A549 (cell line): ENCODE measurements around the gene LSM10. TPM values are rescaled to one million over a fixed set of nuclear protein-coding genes. Genes with fewer than 3 reads are reported as not detected.

Experiments
- ATAC-seq, 2 experiments: fragments of 200-7000 bp in 1 of 2; fragments of >200 bp in 1 of 2; cut with Nextera tagmentation in 1 of 2; cut with Tn5 transposase in 1 of 2; 3 replicates each; pipeline versions ENCODE4 v1.8.0 to v1.9.1; 2018 to 2020; ENCODE audit warnings: mild to moderate bottlenecking in 1 of 2, moderate library complexity in 1 of 2
- CTCF ChIA-PET: fragments of 300-600 bp; sonication (Branson Sonifier 250); formaldehyde crosslinking; extraction: SDS; loops from one replicate; lab custom pipeline; 2021; ENCODE audit warnings: antibody characterized with exemption, inconsistent platforms; lab: Yijun Ruan, JAX
- POLR2A ChIA-PET: fragments of 350-600 bp; formaldehyde crosslinking; extraction: SDS; loops from one replicate; lab custom pipeline; 2021; ENCODE audit warnings: antibody characterized with exemption, inconsistent platforms; lab: Yijun Ruan, JAX
- DNase-seq, 2 experiments: peaks; one replicate each; pipeline versions ENCODE4 v3.0.0 to v3.0.0-alpha.2; 2011 to 2016; ENCODE audit warnings: low read depth in 1 of 2, low spot score in 1 of 2
- FAIRE-seq: peaks from 2 replicates; lab custom pipeline; 2011; peaks lifted over from hg19 to GRCh38; lab: Jason Lieb, UNC
- H3K27ac ChIP-seq, 2 experiments: fragments of >200 bp; sonication (Bioruptor Twin); formaldehyde crosslinking; 3 replicates each; pipeline ENCODE4 v1.5.1; 2016 to 2017
- H3K4me1 ChIP-seq: fragments of >200 bp; sonication (Bioruptor Twin); formaldehyde crosslinking; 3 replicates; pipeline ENCODE4 v1.6.1; 2016
- H3K4me2 ChIP-seq: fragments of >200 bp; sonication (Bioruptor Twin); formaldehyde crosslinking; 3 replicates; pipeline ENCODE4 v1.6.1; 2016
- H3K4me3 ChIP-seq: fragments of >200 bp; sonication (Bioruptor Twin); formaldehyde crosslinking; 3 replicates; pipeline ENCODE4 v1.5.1; 2016
- H3K9me3 ChIP-seq: fragments of >200 bp; sonication (Bioruptor Twin); formaldehyde crosslinking; 3 replicates; pipeline ENCODE4 v1.6.1; 2016
- CBX2 ChIP-seq: fragments of 200-600 bp; sonication (generic); IDR thresholded peaks from 2 replicates; pipeline ENCODE4 v1.6.1; 2016; ENCODE audit warnings: low read depth, mild to moderate bottlenecking, borderline replicate concordance
- CBX8 ChIP-seq: fragments of 200-600 bp; sonication (generic); IDR thresholded peaks from 2 replicates; pipeline ENCODE4 v1.6.1; 2016
- CEBPB ChIP-seq, 2 experiments: fragments of >200 bp in 1 of 2; sonication (Bioruptor Twin) in 1 of 2; formaldehyde crosslinking in 1 of 2; IDR thresholded peaks; 2 replicates each; pipeline ENCODE4 v1.6.1; 2012 to 2016
- EHMT2 ChIP-seq: fragments of 200-600 bp; sonication (generic); IDR thresholded peaks from 2 replicates; pipeline ENCODE4 v1.6.1; 2016; ENCODE audit warnings: antibody characterized with exemption, low read depth, mild to moderate bottlenecking, moderate library complexity
- FOSB ChIP-seq: fragments of 250-450 bp; sonication (Bioruptor Pico); IDR thresholded peaks from 2 replicates; pipeline ENCODE4 v1.5.0; 2020; ENCODE audit warnings: mild to moderate bottlenecking, moderate library complexity
- FOSL2 ChIP-seq, 2 experiments: fragments of 450-650 bp in 1 of 2; fragments of >200 bp in 1 of 2; sonication (Bioruptor Twin) in 1 of 2; formaldehyde crosslinking; IDR thresholded peaks; 2 replicates each; pipeline versions ENCODE4 v1.5.0 to v1.6.1; 2016 to 2020; ENCODE audit warnings: mild to moderate bottlenecking in 1 of 2, moderate library complexity in 1 of 2
- FOXS1 ChIP-seq: fragments of 250-450 bp; sonication (Bioruptor Pico); IDR thresholded peaks from 2 replicates; pipeline ENCODE4 v1.5.0; 2020; ENCODE audit warnings: mild to moderate bottlenecking, moderate library complexity
- HMGXB4 ChIP-seq: fragments of 250-450 bp; sonication (Bioruptor Pico); IDR thresholded peaks from 2 replicates; pipeline ENCODE4 v1.5.0; 2021; ENCODE audit warnings: mild to moderate bottlenecking, moderate library complexity, borderline replicate concordance
- HOXA7 ChIP-seq: fragments of 250-450 bp; sonication (Bioruptor Pico); IDR thresholded peaks from 2 replicates; pipeline ENCODE4 v1.5.0; 2020; ENCODE audit warnings: mild to moderate bottlenecking, moderate library complexity
- MAFK ChIP-seq: fragments of 450-650 bp; IDR thresholded peaks from 2 replicates; pipeline ENCODE4 v1.6.1; 2014; ENCODE audit not compliant: partially characterized antibody
- PHF8 ChIP-seq: fragments of 200-600 bp; sonication (generic); IDR thresholded peaks from 2 replicates; pipeline ENCODE4 v1.6.1; 2016; ENCODE audit warnings: low read depth, mild to moderate bottlenecking, antibody characterized with exemption, moderate library complexity, borderline replicate concordance
- POLR2A ChIP-seq: IDR thresholded peaks from 2 replicates; pipeline ENCODE4 v1.6.1; 2012; ENCODE audit warnings: mild to moderate bottlenecking, low read length
- POLR2AphosphoS2 ChIP-seq: conservative IDR thresholded peaks from 2 replicates; pipeline ENCODE4 v1.6.1; 2012; ENCODE audit warnings: low read length, improper control_type of control experiment, inconsistent platforms
- RCOR1 ChIP-seq: fragments of 150-350 bp; IDR thresholded peaks from 2 replicates; pipeline ENCODE4 v1.6.1; 2014; ENCODE audit warnings: antibody characterized with exemption, low read length, low read depth
- TP53 ChIP-seq: fragments of 250-450 bp; sonication (Bioruptor Pico); IDR thresholded peaks from 2 replicates; pipeline ENCODE4 v1.5.0; 2021; ENCODE audit warnings: mild to moderate bottlenecking, moderate library complexity
- USF2 ChIP-seq: fragments of 450-650 bp; IDR thresholded peaks from 2 replicates; pipeline ENCODE4 v1.6.1; 2014; ENCODE audit warnings: antibody characterized with exemption
- ZSCAN20 ChIP-seq: fragments of 250-450 bp; sonication (Bioruptor Pico); IDR thresholded peaks from 2 replicates; pipeline ENCODE4 v1.8.0; 2022; ENCODE audit warnings: mild to moderate bottlenecking, moderate library complexity
- WGBS: methylation state at CpG from one replicate; pipeline ENCODE4 v1.1.6; 2017; ENCODE audit errors: missing lambda C conversion rate; 5-methylcytosine and 5-hydroxymethylcytosine counted together
- polyA plus RNA-seq, 4 experiments: library from polyadenylated mRNA; depleted of rRNA in 3 of 4; stranded (reverse); fragments of >200 nt; fragmentation: RNase III in 1 of 4; extraction: RNeasy Plus Mini Kit Qiagen cat#74134 plus additional on column Dnase treatment in 1 of 4; gene quantifications; 2 replicates in 3 of 4; 3 replicates in 1 of 4; pipeline ENCODE4 v1.2.3, GENCODE V29; 2011 to 2017

Gene LSM10
- polyA plus RNA-seq, 2 of the 4 experiments (the other 2 are of a cell fraction), result 40.7 to 44.3 TPM

GRCh38 chr1:36355811-36356210 lies 41.9 kb downstream of the LSM10 start:
- ATAC-seq (no peak), DNase-seq (no peak), FAIRE-seq (no peak)
- ChIA-PET POLR2A (interaction anchor here (0.6 to 1.3 kb wide), 2 partner anchors 31 to 100 kb away, joined by 3 to 5 read pairs; no protein-coding TSS in a partner anchor), CTCF (interaction anchor here (0.6 to 17.8 kb wide), 3 partner anchors 12 to 206 kb away, joined by 3 to 201 read pairs (median 12); no protein-coding TSS in a partner anchor)
- Histone ChIP-seq H3K27ac (0 out of 6 replicates have a peak overlapping the region, but pooled peaks of 1 of the 2 experiments have one; percentile 21), H3K4me1 (peaks cover 33% of the 10 kb centered on the region), H3K4me3 (no peak overlapping the region), H3K9me3 (no peaks in the 10 kb centered on the region), H3K4me2 (no peak overlapping the region)
- TF ChIP-seq MAFK, result no peak
- no peak for TF ChIP-seq EHMT2
- no peak for TF ChIP-seq POLR2A
- no peak for TF ChIP-seq FOXS1 (CRISPR knock-in tag)
- TF ChIP-seq CBX2, result no peak
- no peak for TF ChIP-seq PHF8
- TF ChIP-seq USF2, result no peak
- WGBS, result 49% methylated on average over 4 of the region's 4 CpGs

- ATAC-seq (no peak), DNase-seq (no peak), FAIRE-seq (no peak)
- no peak overlapping the region for H3K27ac ChIP-seq
- TF ChIP-seq HOXA7 (CRISPR knock-in tag) (no peak), HMGXB4 (no peak), CBX8 (no peak), CEBPB (IDR thresholded peaks at IDR 0.05) (no peak), FOSB (CRISPR knock-in tag) (no peak), TP53 (CRISPR knock-in tag) (no peak)
- H3K4me3 ChIP-seq, result no peak overlapping the region
- peaks cover 41% of the 10 kb centered on the region for H3K4me1 ChIP-seq
- H3K9me3 ChIP-seq, result no peaks in the 10 kb centered on the region
- ChIA-PET CTCF (interaction anchor here (3.1 to 17.8 kb wide), 2 partner anchors 13 kb away, joined by 33 to 201 read pairs; no protein-coding TSS in a partner anchor), POLR2A (no interaction called here)
- no peak overlapping the region for H3K4me2 ChIP-seq
- WGBS, result 92% methylated on average over 11 of the region's 11 CpGs
Observed at GRCh38 chr1:36354486-36354885, 43.2 kb downstream of the LSM10 start.

- H3K9me3 ChIP-seq, result no peaks in the 10 kb centered on the region
- ATAC-seq, result no peak
- H3K4me1 ChIP-seq, result peaks cover 50% of the 10 kb centered on the region
- CTCF ChIA-PET, result interaction anchor here (0.6 to 17.8 kb wide), 8 partner anchors 10 to 254 kb away, joined by 3 to 201 read pairs (median 4); no protein-coding TSS in a partner anchor
- TF ChIP-seq EHMT2 (no peak), ZSCAN20 (CRISPR knock-in tag) (no peak), RCOR1 (no peak), PHF8 (no peak), HMGXB4 (no peak), FOSB (CRISPR knock-in tag) (no peak), FOSL2 (IDR thresholded peaks at IDR 0.05) (no peak), FOSL2 (CRISPR knock-in tag; IDR thresholded peaks at IDR 0.05) (no peak), POLR2AphosphoS2 (no peak)
- peak overlapping the region; percentile 80 for H3K4me2 ChIP-seq
- WGBS, result 94% methylated on average over 8 of the region's 15 CpGs
- no peak for DNase-seq
- POLR2A ChIA-PET, result no interaction called here
- no peak overlapping the region for H3K4me3 ChIP-seq
- peak overlapping the region; percentile 87 to 93; a peak in 4 of 6 replicates for H3K27ac ChIP-seq
- no peak for FAIRE-seq
Observed at GRCh38 chr1:36352910-36353878, 44.5 kb downstream of the LSM10 start.
